NCI-H2029 (cell line): Measurements from ENCODE around the gene TMEM95.
"Not testable (repeated sequence)": the region's sequence is repeated elsewhere in the genome, so short reads cannot be mapped to it uniquely, and the experiment has no call there.

ENCODE experiments used
- DNase-seq: peaks from one replicate; lab custom pipeline; 2025; lab: John Stamatoyannopoulos, UW

The TMEM95 gene

DNA sequence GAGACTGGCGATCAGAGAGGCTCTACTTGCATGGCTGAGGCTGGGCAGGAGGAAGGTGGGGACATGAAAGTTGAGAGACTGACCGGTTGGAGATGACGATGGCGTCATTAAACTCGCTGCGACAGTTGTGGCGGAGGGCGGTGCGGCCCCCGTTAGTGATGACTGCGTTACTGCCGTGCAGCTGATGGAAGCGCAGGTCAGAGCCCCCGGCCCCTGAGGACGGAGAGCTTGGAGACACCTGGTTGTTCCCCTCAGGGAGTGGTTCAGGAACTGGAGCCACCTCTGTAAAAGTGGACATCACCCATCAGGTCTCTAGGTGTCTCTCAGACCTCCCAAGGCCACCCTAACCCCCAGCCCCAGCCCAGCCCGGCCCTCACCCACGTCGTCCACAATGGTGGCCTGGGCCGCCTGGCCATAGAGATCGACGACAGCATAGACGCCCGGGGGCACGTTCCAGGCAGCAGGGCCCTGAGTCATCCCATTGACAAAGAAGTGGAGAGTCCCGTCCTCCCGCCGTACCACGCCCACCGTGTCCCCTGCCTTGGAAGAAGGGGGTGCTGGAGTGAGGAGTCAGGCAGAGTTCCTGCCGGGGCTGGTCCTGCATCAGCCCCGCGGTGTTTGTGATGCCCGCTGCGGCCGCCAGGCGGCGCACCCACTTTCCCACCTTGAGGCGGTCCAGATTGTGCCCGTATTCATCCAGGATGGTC lies 31.1 kb upstream of the TMEM95 start:
- DNase-seq = no peak

DNA sequence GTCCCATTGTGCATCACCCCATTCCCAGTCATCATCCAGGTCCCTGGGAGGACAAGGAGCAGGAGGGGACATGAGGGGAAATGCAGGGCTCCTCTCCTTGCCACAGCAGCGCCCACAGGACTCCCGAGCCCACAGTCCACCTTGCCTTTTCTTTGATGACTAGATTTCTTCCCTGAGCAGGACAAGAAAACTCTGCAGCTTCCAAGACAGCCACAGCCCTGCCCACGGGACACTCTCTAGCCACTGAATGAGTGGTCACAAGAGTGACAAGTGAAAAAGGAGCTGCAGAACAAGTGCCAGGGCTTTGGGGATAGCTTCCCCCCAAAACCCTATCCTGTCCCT lies 30.5 kb upstream of the TMEM95 start:
- no peak for DNase-seq

DNA sequence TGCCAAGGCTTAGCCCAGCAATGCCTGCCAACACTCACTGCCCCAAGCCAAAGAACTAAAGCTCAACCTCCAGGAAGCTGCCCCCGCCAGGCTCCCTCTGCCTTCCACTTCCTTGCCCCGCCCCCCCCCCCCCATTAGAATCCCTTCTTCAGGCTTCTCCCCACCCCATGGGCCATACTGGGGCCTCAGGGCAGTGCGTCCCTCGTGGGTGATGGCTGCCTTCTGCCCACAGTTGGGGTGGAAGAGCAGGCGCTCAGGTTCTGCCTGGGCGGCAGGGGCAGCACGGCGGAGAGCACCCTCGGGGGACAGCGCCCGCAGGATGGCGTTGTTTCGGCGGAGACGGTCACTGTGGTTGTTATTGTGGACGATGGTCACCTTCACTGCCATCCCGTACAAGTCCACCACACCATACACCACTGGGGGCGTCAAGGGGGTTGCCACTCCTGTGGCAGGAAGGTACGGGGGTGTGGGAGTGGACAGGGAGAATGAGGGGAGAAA lies 29.9 kb upstream of the TMEM95 start:
- DNase-seq = no peak

DNA sequence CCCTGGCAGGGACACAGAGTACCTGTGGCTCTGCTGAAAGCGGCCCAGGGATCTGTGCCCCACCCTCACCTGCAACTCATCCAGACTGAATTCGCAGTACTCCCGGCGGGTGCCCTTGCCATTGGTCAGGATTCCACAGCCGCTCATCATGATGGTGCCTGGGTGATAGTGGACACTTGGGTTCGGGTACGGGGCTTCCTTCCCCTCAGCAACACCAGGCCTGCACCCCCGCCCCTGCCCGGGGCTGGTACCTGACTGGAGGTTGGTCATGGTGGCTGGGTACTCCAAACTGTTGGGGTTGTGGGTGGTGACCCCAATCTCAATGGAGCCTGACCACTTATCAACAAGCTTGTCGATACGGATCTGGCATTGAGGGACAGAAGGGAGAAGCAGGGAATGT lies 28.8 kb upstream of the TMEM95 start:
- no peak for DNase-seq

DNA sequence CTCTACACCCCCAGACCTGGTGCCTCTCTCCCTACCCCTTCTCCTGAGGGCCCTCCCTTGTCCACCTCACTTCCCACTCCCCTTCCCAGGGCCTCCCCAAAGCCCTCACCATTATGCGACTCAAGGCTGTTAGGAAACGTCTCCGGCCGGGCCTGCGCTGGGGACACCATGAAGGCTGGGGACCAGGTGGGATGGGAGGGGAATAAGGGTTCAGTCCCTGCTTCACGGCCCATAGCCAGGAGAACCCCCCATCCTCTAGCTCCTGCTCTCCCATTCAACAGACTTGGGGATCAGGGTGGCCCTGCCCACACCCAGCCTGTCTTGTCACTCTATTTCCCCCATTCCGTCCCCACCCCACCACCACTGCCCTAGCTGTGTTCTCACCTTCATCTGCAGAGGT lies 27.9 kb upstream of the TMEM95 start:
- DNase-seq = no peak

DNA sequence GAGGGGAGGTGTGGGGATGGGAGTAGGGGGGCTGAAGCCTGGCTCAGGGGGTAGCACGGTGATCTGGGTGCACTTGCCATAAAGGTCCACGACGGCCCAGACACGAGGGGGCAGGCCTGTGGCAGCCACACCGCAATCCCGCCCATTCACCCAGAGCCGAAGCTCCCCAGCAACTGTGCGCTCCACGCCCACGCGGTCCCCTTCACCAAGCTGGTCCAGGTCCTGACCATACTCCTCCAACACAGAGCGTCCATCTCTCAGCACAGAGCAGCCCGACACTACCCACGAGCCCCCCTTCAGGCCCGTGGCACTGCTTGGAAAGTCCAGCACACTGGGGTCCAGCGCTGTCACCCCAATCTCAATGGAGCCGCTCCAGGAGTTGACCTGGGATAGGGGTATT lies 27.5 kb upstream of the TMEM95 start:
- DNase-seq = no peak

DNA sequence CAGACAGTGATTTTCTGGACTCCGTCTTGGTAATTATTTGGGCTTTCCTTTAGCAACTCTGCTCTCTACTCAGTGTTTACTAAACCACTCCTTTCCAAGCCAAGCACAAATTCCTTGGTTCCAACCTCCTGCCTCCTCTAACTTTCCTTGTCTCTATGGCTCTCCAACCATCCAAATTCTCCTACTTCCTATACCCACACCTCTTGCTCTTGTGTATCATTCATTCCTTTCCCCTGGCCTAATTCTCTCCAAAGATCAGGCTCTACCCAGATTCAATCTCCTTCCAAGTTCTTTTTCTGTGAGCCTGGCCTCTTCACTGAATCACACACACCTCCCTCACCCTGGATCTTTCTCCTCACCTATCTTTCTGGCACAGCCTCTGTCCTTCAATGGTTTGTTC lies 26.9 kb upstream of the TMEM95 start:
- no peak for DNase-seq

DNA sequence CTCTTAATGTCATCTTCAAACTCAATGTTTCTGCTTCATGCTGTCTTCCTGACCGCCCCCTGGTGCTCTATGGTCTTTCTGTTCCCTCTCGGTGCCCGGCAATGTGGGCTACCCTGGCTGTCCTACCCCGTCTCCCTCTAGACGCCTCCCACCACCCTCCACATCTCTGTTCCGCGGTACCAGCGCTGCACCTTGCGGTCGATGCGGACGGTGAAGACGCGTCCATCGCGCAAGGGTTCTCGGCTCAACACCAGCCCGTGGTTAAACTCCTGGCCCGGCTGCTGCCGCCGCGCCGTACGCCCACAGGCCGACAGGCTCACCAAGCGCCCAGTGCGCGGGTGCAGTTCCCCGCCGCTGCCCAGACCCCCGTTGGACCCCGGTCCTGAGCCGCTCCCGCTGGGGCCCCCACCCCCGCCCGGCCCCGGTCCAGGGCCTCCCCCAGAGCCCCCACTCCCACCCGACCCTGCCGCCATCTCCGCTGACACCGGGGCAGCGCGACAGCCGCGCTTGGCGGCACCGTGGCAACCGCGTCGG lies 26.0 kb upstream of the TMEM95 start, which contains the start of gene NEURL4:
TSS of gene NEURL4 (minus strand) at position 496 of the 534 bp plus-strand sequence. CDS start at position 473, 23 bp downstream.
- DNase-seq = no peak

DNA sequence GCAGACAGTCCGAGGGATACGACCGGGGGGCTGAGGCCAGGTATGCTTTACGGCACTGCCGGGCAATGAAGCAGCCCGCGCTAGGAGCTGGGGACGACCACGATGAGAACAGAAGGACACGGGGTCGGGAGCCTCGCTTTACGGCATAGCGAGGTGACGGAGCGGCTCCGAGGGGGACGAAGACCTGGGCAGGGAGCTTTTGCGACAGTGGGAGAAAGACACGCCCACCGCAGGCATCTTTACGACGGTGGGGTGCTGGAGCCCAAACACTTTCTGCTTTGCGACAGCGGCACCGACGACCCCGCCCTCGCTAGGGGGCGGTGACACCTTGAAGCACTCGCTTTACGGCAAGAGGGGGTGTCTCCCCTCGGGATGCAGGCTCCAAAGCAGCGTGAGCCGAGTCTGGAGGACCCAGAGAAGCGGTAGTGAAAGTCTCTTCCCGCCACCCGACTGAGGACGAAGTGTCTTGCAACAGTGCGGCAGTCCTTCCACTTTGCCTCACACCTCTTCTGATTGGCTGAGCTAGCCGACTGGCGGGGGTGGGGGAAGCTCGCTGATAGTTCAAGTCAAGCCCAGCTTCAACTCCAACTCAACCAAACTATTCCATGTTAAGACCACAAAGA lies 25.5 kb upstream of the TMEM95 start:
- peak; percentile 93 for DNase-seq

DNA sequence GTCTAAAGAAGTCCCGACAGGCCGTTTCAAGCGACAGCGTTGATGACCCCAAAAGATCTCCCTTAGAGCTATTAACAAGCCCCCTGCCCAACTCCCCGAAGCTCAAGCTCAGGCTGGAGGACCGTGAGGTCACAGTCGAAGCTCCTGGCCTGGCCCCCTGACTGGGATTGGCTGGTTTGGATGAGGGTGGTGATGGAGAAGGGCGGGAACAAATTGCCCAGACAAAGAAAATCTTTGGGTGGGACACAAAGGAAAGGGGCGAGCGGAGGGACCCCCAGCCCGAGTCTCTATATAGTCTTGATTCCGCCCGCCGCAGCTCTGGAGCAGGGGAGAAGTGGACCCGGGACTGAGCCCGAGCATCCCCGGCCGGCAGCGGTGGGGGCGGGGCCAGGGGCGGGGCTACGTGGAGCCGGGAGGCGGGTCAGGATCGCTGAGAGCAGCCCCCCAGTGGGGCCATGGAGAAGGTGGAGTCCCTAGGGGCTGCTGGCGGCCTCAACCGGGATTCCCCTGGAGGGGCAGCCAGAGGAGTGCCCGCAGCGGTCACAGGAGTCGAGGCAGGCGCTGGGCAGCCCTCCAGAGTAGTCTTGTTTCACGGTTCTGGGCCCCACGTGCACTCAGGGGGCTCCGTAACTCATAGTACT lies 24.8 kb upstream of the TMEM95 start:
- peak; percentile 24 for DNase-seq

DNA sequence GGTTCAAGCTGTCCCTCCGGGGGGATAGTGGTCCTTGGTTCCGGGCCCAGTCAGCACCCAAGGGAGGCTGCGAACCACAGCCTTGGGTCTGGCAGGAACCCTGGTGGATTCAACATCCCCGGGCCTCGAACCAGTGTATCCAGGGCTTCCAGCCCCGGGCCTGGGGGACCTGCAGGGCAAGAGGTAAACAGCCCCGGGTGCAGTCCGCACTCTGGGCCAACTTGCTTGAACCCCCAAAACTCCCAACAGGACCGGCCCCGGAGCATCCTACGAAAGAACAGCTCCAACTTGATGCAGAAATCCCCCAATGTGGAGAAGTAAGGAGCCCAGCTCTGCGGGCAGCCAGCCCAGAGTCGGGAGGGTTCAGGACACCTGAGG lies 24.3 kb upstream of the TMEM95 start:
- DNase-seq = no peak

DNA sequence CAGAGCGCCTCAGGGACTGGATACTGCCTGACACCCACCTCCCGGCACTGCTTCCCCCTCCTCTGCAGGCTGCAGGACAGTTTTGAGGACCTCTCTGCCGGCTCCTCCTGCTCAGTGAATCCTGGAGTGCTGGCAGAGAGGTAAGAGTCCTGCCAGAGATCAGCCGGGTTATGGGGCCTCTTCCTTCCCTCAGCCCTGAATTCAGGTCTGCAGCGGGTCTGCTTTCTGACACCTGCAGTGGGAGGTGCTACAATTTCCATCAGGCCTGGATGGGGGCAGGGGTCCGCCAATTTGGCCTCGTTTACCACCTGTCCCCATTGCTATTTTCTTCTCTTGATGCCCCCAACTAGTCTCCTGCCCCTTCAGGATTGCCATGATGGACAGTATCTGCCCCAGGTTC lies 22.8 kb upstream of the TMEM95 start:
- DNase-seq = no peak

DNA sequence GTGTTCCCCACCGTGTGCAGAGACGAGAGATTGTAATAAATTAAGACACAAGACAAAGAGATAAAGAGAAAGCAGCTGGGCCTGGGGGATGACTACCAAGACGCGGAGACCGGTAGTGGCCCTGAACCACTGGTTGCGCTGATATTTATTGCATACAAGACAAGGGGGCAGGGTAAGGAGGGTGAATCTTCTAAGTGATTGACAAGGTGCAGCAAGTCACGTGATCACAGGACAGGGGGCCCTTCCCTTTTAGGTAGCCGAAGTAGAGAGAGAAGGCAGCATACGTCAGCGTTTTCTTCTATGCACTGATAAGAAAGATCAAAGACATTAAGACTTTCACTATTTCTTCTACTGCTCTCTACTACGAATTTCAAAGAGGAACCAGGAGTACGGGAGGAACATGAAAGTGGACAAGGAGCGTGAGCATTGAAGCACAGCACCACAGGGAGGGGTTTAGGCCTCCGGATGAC lies 22.3 kb upstream of the TMEM95 start:
- DNase-seq = not testable (repeated sequence)

DNA sequence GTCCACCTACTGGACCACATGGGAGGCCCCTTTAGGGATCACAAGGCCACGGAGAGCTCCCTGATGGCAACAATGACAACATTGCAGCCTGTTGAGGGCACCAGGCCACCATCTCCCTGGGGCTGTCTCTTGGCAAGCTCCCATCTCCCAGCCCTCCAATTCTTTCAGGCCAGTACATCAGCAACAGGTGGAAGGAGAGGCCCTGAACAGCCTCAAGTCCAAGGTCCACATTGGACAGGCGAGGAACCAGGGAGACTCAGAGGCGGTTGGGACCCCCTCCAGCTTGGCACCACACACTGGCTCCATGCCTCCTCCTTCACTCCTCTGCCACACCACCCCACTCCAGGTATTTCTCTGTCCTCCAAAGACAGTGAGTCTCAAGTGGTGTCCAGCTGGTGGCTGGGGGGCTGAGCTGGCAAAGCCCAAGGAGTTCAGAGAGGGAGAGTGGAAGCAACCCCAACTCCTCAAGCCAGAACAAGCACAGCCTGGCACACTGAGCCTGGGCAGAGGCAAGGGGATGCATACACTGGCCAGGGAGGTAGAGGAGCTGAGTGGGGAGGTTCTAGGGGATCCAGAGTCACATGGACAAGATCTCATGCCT lies 19.9 kb upstream of the TMEM95 start:
- no peak for DNase-seq

DNA sequence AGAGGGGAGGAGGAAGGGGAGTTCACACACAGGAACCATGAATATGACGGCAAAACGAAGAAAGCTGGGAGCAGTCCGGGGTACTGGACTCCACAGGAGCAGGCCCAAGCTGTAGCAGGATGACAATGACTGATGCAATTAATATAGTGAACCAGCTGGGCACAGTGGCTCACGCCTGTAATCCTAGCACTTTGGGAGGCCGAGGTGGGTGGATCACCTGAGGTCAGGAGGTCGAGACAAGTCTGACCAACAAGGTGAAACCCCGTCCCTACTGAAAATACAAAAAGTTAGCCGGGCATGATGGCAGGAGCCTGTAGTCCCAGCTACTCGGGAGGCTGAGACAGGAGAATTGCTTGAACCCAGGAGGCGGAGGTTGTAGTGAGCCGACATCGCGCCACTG lies 19.2 kb upstream of the TMEM95 start:
- DNase-seq = not testable (repeated sequence)

DNA sequence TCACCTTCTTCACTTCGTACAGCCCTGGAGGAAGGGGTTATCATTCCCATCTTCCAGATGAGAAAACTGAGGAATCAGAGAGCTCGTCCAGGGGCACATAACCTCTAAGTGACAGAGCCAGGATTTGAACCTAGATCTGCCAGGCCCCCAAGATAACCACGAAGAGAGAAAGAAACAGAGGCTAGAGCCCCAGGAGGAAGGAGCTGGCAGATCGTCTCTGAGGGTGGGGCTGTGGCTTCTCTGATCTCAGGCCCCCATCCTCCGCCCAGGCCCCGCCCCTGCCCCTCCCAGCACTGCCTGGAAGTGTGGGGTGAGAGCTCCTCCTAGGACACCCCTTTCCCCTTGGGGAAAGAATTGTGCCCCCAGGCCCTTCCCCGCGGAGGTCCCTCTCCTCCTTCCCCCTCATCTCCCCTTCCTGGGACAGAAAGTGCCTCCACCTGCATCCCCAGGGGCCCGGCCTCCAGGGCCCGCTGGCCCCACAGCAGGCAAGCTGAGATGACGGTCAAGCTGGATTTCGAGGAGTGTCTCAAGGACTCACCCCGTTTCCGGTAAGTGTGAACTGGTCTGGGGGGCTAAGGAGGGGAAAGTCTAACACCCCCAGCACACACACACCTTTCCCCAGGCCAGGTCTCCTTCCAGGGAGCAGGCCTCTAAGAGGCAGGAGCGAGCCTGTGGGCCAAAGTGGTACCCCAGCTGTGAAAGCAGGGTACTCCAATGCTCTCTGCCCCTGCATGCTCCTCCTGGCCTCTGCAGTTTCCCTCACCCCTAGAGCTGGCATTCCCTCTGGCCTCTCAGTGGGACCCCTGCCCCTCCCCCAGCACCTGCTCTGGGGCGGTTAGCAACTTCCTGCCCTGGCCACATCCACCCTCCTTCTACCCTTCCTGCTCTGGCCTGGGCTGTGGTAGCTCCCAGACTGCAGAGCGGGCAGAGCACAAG lies 18.4 kb upstream of the TMEM95 start, which contains the start of gene ACAP1:
TSS of gene ACAP1 (plus strand) at position 290 of the 936 bp plus-strand sequence. CDS start at position 496, 206 bp downstream.
- DNase-seq = no peak

DNA sequence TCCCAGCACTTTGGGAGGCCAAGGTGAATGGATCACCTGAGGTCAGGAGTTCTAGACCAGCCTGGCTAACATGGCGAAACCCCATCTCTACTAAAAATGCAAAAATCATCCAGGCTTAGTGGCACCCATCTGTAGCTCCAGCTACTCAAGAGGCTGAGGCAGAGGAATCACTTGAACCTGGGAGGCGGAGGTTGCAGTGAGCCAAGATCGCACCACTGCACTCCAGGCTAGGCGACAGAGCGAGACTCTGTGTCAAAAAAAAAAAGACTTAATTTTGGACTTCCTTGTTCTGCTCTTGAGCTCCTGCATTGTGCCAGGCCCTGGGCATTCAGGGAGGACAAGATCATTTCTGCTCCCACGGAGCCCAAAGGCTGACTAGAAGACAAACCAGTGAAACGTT lies 17.4 kb upstream of the TMEM95 start:
- not testable (repeated sequence) for DNase-seq

DNA sequence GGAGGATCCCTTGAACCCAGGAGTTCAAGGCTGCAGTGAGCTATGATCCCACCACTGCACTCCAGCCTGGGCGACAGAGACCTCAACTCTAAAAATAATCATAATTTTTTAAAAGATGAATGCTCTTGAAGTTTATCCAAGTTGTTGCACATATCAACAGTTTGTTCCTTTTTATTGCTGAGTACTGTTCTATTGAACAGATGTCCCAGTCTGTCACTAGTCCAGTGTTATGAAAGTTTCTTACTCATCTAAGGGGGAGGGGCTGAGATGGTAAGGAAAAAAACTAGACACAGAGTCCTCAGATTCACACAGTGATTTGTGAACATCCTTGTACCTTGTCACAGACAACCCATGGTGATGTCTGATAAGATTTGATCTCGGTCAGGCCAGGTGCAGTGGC lies 14.8 kb upstream of the TMEM95 start:
- no peak for DNase-seq

DNA sequence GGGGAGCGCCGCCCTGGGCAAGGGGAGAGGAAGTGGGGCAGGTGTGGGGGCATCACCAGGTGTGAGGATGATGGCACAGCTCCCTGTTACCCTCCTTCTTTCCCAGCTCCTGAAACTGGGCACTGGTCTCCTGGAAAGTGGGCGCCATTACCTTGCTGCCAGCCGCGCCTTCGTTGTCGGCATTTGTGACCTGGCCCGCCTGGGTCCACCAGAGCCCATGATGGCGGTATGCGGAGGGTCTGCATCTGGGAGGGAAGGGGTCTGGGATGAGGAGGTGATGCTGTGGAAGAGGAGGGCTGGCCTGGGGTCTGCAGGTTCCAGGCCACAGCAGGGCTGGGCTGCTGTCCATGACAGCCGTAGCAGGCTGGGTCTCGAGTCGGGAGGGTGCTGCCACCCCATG lies 13.1 kb upstream of the TMEM95 start:
- DNase-seq = no peak

DNA sequence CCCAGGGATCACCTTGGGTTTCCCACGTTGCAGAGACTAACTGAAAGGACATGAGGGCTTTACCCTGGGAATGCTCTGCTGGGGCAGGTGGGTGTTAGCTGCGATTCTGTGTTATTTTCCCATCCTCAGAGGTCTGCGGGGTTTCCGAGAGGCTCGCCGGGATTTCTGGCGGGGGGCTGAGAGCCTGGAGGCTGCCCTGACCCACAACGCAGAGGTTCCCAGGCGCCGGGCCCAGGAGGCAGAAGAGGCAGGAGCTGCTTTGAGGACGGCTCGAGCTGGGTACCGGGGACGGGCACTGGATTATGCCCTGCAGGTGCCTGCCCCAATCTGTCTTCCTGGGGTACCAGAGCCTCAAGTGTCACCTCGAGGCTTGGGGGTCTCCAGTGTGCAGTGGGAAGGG lies 11.7 kb upstream of the TMEM95 start:
- DNase-seq = no peak
